ENCODE measurements around the gene MBNL2.

The MBNL2 gene

DNA sequence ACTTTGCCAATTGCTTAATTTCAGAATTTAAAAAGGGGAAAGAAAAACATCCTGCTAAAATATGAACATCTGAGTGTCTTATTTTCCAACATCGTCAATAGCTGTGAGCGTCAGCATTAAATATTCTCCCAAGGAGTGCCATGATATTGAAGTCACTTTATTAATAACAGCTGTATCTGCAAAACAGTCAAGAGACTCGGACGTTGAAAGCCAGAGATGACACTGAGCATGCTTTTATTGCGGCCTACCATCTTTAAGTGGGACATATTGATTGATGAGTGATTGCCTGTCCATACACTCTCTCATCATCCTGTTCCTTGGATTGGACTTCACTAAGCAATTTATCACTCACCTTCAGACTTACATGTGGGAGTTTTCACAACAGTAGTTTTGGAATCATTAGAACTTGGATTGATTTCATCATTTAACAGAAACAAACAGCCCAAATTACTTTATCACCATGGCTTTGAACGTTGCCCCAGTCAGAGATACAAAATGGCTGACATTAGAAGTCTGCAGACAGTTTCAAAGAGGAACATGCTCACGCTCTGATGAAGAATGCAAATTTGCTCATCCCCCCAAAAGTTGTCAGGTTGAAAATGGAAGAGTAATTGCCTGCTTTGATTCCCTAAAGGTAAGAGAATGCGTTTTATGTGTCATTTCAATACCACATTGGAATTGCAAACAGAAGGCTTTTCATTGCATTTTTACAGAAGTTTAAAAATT is 53.8 kb downstream of the MBNL2 start:
- no peak for DNase-seq

- DNase-seq, result no peak
Measured at GRCh38 chr13:97276862-97277269, 54.7 kb downstream of the MBNL2 start.

- DNase-seq, result no peak
Measured at GRCh38 chr13:97278435-97279411, 56.6 kb downstream of the MBNL2 start.

DNA sequence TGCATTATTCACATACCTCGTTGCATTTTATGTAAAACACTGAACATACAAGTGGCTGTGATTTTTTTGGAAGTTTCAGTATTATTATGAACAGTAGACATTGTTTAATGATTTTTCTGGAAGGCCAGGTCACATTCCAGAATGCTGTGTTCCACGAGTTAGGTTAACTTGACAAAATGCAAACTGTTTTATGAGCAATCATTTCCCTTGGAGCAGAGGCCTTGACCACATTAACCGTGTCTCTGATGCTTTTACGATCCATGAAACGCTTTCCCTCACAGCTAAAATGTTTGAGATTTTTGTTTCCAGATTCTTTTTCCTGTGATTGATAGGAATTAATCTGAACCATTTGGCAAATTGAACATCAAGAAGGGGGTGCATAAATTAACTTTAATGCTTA is 57.8 kb downstream of the MBNL2 start:
- DNase-seq, result no peak

GRCh38 chr13:97280478-97280877 is 58.3 kb downstream of the MBNL2 start:
- no peak for DNase-seq

DNA sequence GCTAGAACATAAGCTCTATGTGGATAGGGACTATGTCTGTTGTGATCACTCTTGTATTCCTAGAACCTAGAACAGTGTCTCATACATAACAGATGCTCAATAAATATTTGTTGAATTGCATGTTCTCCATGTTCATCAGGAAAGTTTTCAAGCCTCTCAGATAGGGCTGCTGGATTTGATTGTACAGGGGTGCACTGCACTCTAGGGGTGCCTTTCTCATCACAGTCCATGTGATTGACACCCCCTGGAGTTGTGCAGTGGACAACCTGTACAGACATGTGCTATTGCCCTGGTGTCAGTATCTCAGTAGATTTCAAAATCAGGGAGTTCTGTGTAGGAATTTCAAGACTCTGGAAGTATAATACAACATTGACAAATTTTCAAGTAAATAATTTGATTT is 58.9 kb downstream of the MBNL2 start:
- no peak for DNase-seq

DNA sequence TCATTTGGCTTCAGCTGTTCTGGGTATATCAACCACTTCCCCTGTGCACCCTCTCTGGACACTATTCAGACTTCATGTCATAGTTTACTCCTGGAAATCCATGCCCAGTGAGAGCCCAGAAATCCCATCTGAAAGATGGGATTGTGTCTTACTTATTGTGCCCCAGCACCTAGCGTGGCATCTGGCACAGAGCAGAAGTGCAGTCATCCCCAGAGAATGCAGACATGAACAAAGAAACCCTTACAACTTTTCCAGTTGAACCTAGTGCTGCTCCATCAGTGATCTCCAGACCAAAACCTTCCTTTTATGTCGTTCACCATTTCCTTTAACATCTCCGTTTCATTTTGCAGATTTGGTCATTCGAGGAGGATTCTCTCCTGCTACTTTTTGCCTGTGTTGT is 60.6 kb downstream of the MBNL2 start:
- no peak for DNase-seq

GRCh38 chr13:97283888-97284287 is 61.8 kb downstream of the MBNL2 start:
- no peak for DNase-seq

GRCh38 chr13:97284558-97284957 is 62.4 kb downstream of the MBNL2 start:
- no peak for DNase-seq

DNA sequence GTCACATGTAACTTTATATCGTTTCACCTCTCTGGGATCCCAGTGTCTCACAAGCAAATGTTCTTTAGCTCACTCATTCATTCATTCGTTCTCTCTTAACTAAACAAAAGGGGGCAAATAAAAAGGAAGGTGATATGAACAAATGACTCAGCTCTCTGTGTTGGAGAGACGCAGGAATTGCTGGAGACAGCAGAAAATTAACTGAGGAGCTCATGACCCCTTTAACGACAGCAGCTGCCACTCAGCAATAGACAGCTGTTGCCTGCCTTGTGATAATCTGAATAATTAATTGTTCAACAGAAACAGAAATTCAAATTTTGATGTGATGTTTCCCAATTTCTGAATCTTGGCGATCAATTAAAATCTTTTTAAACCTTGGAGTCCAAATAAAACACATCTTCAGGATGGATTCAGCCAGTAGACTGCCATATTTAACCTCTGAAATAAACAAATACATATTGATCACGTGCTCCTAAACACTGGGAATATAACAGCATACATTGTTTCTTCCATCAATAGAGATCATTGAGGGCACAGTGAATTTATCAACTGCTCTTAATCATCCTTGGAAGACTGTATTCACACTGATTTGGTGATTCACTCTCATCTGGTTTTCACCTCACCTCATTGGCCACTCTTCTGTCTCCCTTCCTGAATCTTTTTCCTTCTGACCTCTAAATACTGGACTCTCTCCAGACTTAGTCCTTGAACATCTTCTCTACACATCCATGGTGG is 63.3 kb downstream of the MBNL2 start:
- no peak for DNase-seq

DNA sequence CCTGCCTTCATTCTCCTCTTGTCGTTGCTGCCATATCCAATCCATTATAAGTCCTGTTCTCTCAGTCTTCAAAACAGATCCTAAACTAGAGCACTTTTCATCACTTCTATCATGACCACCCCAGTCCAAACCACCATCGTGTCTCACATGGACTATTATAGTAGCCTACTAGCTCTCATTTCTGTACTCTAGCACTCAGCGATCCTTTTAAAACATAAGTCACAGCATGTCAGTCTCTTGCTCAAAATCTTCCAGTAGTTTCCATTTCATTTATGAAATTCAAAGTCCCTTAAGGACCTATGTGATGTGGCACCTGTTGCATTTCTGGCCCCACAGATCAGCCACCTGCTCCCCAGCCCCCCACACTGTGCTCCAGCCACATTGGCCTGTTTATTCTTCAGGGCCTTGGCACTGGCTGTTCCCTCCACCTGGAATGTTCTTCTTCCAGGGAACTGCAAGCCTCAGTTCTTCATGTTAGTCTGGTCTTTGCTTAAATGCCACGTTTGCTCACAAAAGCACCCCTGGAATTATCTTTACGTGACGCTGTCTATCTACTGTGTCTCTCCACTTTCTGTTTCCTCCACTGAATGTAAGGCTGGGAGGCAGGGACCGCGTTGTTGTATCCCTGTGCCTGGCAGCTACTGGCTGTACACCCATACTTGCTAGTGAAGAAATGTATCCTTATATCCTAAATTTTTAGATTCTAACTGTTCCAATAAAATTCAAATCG is 64.3 kb downstream of the MBNL2 start:
- DNase-seq, result no peak

DNA sequence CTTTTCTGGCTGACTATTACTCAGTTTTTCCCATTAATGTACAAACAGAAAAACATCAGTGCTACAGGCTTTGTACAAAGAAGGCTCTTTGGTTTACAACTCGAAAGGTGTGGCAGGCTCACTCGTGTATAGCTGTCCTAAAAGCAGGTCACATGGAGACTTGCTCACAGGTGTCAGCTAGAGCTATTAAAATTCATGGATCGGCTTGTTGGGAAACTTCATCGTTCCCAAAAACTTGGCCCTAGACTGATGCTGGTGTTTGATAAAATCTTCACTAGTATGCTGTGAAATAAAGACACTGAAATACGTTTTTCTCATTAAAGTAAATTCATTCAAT is 64.9 kb downstream of the MBNL2 start:
- DNase-seq, result no peak

DNA sequence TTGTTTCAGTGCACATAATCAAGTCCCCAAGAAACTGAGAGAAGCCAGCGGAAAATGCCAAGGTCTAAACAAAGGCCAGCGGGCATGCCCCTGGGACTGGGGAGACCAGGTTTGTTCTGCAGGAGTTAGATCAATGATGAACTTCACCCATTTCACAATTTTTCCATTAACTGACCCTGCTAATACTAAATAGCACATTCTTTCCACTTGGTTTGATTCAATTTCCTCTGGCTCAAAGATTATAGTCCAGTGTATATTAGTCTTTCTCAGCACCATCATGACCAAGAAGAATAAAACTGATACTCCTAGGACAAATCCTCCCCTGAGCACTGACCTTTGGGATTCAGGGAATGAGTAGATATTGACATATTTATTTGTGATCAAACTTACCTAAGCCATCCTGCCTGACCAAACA is 66.4 kb downstream of the MBNL2 start:
- no peak for DNase-seq

- DNase-seq, result no peak
Measured at GRCh38 chr13:97289514-97290298, 67.6 kb downstream of the MBNL2 start.

GRCh38 chr13:97295283-97296182 is 73.4 kb downstream of the MBNL2 start:
- DNase-seq, result no peak

DNA sequence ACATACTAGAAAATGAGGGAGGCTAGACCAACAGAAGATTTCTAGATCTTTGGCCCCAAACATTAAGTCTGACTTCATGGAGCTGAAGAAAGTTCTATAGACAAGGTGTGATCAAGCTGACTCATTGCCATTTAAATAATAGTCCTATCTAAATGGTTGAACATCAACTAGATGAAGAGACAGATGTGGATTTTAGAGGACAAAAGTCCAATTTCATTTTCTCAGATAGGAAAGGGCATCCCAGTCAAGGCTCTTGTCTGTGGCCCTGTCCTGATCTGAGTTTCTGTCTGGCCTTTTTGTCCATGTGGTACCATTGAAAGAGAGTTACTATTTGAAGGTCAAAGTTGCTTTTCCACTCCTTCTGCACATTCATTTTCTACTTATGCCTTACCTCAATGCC is 74.6 kb downstream of the MBNL2 start:
- no peak for DNase-seq

GRCh38 chr13:97298816-97299215 is 76.7 kb downstream of the MBNL2 start:
- DNase-seq, result no peak

DNA sequence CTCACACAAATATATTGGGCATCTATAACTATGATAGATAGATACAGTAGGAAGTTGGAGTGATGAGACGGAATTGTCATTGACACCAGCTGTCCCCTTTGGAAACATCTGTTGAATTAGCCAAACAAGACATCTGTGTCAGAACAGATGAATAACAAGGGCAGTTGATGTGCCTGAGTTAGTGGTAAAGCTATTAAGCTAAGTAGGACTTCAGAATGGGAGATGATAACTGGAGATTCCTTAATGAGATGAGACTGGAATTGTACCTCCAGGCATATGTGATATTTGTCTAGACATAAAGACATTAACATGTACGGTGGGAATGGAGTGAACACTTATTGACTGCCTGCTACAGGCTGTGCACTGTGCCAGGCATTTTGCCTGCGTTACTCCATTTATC is 78.7 kb downstream of the MBNL2 start:
- no peak for DNase-seq

DNA sequence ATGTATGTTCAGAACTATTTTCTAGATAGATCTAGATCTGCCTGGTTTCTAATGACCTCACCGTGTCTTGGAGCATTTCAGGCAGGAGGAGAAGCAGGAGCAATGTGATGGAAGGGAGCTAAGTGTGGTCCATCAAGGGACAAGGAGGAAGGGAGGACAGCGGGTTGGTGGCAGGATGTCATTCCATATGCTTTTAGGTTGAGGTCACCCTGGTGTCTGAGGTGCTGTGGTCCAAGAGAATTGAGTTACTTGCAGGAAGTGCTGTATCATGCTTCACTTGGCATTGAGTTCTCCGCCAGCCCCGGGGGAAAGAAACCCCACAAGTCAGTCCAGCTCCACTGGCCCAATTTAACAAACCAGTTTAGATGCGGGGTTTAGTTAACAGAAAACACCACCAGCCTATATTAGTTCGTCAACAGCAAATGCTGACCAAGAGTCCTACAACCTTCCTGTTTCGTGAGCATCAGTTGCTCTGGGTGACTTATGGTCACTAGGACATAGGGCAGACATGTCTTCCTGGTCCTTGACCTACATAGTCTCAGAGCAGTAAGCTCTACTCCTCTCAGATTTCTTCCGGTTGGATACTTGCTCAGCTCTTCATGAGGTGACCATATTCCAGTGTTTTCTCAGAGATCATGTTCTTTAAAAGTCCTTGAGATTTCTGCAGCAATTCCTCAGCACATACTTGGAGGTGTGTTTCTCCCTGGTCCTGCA is 79.4 kb downstream of the MBNL2 start:
- no peak for DNase-seq

DNA sequence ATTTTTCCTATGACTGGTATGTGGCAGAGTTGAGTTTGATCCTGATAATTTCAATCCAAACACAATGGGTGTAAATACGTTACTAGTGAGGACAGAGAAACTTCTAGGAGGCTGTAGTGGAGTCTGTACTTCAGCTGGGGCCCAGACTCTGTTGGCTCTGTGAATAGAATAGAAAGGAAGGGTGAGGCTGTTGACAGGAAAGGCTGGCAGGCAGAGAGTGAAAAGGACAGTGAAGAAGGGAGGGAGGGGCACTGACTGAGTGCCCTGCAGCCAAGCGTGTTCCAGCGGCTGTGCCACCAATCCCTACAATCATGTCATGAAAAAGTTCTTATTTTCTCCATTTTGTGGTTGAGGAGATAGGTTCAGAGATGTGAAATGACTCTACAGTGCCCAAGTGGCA is 80.5 kb downstream of the MBNL2 start:
- DNase-seq, result no peak

Measured in NCI-H1417 treated with DMSO at 0.1 percent for 48 hours (cell line).